Embryonic facial prominence (tissue), 1 donor: ENCODE results near the gene RNF208.

Experiments
- DNase-seq: peaks from one replicate; pipeline ENCODE4 v3.0.0-alpha.2; 2016; ENCODE audit errors: extremely low spot score

The RNF208 gene

GRCh38 chr9:137227853-137228505 is 5.9 kb upstream of the RNF208 start:
- no peak for DNase-seq

- DNase-seq: no peak
Observed at GRCh38 chr9:137227054-137227852, 5.2 kb upstream of the RNF208 start, which contains the start of gene RNF224. TSS of gene RNF224 (plus strand) at chr9:137227502. CDS start at chr9:137228336, 834 bp downstream.

- no peak for DNase-seq
Observed at GRCh38 chr9:137226338-137227053, 4.5 kb upstream of the RNF208 start.

GRCh38 chr9:137225699-137226331 is 3.8 kb upstream of the RNF208 start:
- no peak for DNase-seq

- no peak for DNase-seq
Observed at GRCh38 chr9:137224830-137225694, 3.0 kb upstream of the RNF208 start, which contains the start of gene CYSRT1. TSS of gene CYSRT1 (plus strand) at chr9:137225174. CDS start at chr9:137225622, 448 bp downstream.

GRCh38 chr9:137223078-137223970 is 1.3 kb upstream of the RNF208 start:
- DNase-seq: peak; percentile 91

- no peak for DNase-seq
Observed at GRCh38 chr9:137221506-137222111, 431 bp downstream of the RNF208 start.

GRCh38 chr9:137221095-137221505 is 940 bp downstream of the RNF208 start:
- no peak for DNase-seq

- no peak for DNase-seq
Observed at GRCh38 chr9:137220317-137221094, 1.5 kb downstream of the RNF208 start.

GRCh38 chr9:137219757-137220316 is 2.2 kb downstream of the RNF208 start:
- DNase-seq: no peak

- DNase-seq: no peak
Observed at GRCh38 chr9:137218754-137219271, 3.2 kb downstream of the RNF208 start.

GRCh38 chr9:137218212-137218753 is 3.8 kb downstream of the RNF208 start:
- DNase-seq: no peak

GRCh38 chr9:137217276-137218211 is 4.5 kb downstream of the RNF208 start:
- no peak for DNase-seq

- no peak for DNase-seq
Observed at GRCh38 chr9:137216188-137216965, 5.7 kb downstream of the RNF208 start.

GRCh38 chr9:137215196-137215986 is 6.6 kb downstream of the RNF208 start:
- DNase-seq: no peak
